Hematopoietic multipotent progenitor cell treated with erythropoietin and hydrocortisone succinate and interleukin-3 and kit ligand, for 6 days (in vitro differentiated cells): ENCODE data around the gene RAPGEF5.

Experiments used
- DNase-seq: peaks from one replicate; pipeline ENCODE4 v3.0.0-alpha.2; 2015

Gene RAPGEF5

DNA sequence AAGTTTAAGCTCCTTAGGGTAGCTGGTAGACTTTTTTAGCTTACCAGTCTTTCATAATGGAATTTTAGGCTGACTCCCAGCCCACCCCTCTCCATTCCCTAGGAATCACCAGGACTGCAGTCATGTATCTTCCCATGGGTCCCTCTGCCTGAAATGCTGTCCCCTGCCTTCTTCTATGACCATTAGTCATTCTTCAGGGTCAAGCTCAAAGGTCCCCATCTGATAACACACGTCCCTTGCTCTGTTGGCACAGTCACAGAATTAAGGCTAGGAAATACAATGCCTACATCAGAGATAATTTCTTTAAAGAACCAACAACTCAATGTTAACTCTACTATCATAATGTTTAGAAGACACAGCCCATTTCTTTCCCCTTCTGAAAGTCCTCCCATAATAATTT lies 140.6 kb downstream of the RAPGEF5 start:
- DNase-seq, result no peak

DNA sequence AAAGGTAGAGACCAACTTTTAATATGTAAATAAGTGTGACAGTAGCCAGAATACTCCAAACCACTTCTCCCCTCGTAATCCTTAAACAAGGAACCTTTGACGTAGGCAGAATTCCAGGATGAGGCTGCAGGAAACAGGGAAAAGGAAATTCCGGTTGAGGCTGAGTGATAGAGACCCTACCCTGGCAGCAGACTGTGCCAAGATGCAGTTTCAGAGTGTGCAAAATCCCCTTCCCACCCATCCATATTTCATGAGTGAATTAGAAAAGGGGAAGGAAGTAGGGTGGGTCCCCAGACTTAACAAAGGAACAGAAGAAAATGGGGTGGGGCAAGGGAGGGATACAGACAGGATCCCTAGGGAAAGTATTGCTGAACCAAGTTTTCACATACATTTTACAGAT lies 143.0 kb downstream of the RAPGEF5 start:
- DNase-seq, result no peak

DNA sequence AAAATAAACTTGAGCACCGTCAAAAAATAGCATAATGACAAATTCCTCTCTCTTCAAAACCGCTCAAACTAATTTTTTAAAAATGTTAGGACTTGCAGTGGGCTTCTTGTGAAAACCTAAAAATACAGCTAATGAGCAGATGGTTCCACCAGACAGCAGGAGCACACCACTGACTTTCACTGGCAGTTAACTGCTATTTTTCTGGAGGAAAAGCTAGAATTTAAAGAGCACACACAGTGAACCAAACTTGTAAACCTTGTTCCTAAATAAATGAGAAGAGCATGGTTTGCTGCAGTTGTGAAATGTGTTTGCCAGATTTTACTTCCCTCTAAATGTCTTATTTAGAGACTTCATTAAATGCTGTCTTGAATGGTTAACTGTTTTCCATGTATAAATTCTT lies 143.9 kb downstream of the RAPGEF5 start:
- DNase-seq, result no peak

DNA sequence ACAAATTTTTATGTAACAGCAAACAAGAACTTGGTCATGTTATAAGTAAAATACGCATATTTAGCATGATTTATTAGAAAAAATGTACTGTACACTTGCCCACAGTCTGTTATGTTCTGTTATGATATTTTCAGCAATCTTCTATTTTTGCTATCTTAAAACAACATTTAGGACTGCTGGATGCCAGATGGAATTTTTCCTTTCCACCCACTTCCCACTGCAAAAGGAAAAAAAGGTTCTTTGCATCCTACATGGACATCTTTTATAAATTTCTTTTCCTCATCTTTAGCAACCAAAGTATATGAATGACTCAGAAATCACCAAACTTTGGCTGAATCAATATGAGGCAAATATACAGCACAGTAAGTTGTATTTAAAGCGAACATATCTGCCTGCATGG lies 146.0 kb downstream of the RAPGEF5 start:
- DNase-seq, result no peak

DNA sequence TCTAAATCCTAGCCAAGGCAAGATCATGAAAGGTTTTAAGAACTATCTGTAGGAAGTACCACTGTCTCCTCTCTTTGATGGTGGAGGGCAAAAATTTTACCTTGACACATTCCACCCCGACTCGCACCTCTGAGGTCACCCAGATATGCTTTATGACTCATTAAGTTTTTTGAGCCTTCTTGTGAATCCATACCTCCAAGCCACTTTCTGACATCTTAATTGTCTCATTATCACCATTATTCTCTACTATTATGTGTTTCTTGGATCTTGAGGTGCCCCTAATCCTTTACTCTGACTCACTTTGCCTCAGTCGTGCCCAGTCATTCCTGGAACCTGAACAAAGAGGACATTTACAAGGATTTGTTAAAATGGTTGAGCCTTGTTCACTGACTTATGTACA lies 146.6 kb downstream of the RAPGEF5 start:
- no peak for DNase-seq

DNA sequence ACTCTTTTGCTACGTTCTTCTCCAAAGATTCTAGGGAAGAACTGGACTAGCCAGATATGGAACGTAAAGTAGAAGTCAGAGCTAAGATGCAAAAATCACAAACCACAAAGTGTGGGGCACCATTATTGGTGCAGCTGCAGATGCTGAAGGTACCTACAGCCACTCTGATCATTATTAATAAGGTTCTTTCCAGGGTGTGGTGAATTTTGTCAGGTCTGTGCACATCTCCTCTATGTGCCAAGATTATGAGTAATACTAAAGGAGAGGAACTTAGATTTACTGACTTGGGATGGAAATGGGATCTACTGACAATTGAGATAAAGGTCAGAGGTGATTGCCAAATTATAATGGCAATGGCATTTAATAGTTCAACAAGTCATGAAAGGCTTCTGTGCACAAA lies 148.2 kb downstream of the RAPGEF5 start:
- no peak for DNase-seq

DNA sequence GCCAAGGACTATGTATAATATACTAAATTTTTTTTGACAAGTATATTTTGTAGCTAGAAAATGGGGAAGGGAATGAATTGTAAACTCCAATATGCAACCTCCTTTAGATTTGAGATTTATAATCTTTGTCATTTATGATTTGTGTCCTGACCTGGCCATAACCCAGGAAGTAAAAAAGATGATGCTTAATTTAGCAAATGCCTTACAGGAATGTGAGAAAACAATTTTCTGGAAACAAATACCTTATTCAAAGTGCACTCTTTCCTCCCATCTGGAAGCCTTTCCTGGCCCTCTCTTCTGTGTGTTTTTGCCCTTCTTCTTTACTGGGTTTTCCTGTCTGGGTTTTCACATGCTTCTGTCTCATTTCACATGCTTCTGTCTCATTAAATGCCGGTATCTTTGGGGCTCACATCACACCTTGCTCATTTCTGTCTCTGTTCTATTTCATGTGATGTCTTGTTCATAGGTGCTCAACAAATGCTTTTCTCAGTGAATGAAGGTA lies 149.2 kb downstream of the RAPGEF5 start:
- no peak for DNase-seq

DNA sequence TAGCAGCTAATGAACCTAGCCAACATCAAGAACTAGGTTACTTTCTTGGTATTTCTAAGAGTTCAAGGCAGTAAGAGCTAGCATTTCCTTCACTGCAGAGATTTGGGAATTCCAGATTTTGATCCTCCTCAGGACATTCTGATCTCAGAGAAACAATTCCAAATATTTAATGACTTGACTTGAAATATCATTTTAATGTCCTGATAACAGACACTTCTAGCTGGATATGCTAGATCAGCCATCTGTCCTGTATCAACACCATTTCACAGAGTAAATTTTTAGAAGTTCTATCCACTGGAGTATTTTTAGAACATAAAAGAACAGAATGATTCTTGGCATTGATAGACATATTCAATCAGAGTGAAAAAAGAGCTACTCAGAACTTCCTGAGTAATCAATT lies 151.3 kb downstream of the RAPGEF5 start:
- DNase-seq, result no peak

DNA sequence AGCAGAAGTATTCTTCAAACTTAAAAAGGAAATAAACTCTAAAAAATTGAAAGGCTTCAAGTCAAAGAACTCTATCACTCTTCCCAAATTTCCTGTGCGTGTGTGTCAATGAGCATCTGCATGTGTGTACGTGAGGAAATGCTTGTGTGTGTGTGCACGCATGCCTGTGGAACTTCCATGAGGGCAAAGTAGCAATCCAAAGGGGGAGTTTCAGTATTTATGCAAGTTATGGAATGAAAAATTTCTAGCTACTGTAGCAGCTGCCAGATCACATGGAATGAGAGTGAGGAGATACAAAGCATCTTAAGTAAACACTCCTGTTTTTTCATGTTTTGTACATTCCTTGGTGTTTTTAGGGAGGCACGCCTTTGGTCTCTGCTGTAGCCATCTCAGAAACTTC lies 152.6 kb downstream of the RAPGEF5 start:
- no peak for DNase-seq

DNA sequence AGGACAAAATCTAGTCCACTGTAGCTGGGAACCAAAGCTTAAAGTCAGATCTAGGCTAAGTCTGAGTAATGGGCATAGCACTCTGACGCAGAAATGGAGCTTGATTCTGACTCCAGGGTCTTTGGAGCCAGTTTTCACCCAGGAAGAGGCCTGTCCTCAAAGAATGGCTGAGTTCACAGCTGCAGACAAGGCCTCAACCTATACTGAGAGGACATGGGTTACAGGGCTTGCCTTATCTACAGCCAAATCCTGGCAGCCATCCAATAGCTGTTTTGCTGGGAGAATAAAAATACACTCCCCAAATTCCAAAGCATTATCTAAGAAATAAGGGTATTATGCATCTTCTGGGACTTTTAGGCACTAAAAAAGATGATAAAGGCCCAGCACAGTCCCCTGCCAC lies 154.8 kb downstream of the RAPGEF5 start:
- peak; percentile 42 for DNase-seq

DNA sequence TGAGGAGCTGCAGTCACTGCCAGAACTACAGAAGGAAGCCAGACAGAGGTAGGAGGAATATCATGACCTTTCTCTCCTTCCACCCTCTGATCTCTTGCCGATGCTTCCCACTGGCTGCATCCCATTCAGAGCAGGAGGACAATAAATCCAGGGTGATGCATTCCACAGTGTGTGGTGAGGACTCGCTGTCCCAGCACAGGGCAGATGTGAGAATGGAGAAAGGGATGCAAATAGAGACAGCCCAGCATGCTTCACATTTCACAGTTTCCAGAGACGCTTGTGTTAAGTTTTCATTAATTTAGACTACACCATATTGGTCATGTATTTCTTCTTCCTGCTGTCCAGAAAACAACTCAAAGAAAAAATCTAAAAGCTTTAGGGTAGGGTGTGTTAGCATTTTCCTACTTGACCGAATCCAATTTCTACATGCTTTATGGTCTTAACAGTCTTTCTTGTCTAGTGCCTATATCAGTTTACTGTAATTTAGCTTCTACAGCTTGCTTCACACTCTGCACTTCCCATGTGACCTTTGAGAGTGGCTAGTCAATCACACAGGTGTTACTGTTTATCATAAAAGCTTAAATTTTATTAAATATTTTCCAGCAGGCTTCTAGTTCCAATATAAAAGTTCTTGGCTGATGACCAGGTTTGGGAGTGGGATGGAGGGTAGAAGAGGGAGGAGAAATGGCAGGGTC lies 155.6 kb downstream of the RAPGEF5 start:
- DNase-seq, result no peak

DNA sequence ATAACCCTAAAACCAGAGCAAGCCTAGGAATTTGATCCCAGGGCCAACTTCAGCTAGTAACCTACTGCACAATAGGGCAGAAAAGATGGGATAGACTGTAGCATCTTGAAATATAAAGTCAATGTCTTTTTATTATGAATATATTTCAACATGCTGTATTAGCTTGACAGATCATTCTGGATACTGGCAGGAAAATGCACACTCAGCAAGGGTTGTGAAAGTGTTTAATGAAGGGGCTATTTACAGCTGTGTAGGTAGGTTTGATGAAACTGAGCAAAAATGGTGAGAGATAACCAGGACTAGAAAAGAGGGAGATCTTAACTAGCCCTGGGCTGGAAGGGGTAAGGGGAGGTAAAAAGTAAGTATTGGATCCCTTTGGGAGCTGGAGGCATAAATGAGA lies 156.2 kb downstream of the RAPGEF5 start:
- no peak for DNase-seq

DNA sequence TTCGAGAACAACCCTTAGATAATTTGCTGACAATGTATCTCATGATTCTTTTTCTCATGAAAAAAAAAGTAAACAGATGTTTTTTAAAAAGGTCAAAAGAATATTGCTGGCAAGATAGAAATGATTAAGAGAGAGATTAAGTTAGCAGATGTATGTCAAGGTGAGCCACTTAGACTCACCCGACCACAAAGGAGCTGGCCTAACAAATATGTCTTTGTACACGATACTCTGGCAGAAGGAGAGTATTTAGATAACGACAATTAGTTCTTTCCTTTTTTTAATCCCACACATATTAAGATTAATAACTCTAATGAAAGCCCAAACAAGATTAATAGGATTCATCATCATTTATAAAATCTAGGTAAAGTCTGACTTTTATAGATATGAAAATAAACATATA lies 156.7 kb downstream of the RAPGEF5 start:
- no peak for DNase-seq

DNA sequence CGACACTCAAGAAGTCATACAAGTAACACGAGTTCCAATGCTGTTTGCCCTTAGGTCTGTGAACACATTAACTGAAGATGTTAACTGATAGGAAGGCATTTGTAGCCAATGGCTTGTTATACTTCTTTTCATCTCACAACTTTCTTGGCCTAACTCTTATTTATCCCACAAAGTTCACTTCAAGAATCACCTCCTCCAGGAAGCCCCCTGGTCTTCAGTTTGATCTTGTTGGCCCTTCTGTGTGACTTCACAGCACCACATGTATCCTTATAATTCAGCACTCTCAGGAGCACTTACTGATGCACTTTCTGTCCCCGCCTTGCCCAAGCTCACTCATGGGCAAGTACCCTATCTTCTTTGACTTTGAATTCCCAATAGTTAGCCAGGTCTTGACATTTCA lies 159.6 kb downstream of the RAPGEF5 start:
- no peak for DNase-seq

DNA sequence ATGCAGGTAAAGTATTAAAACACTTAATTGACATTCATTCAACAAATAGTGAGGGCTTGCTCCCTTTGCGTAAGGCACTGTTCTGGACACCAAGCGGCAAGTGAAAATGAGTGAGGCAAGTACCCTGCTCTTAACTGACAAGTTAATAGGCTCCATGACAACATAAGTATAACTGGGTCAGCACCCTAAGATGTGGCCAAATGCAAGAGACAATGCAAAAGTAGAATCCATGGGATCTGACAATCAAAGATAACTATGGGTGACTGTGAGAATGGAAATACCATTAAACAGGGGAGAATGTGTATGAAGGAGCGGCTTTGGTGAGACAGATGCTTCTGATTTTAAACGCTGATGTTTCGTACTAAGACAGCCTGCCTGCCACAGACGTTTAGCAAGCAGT lies 160.5 kb downstream of the RAPGEF5 start:
- DNase-seq, result no peak

DNA sequence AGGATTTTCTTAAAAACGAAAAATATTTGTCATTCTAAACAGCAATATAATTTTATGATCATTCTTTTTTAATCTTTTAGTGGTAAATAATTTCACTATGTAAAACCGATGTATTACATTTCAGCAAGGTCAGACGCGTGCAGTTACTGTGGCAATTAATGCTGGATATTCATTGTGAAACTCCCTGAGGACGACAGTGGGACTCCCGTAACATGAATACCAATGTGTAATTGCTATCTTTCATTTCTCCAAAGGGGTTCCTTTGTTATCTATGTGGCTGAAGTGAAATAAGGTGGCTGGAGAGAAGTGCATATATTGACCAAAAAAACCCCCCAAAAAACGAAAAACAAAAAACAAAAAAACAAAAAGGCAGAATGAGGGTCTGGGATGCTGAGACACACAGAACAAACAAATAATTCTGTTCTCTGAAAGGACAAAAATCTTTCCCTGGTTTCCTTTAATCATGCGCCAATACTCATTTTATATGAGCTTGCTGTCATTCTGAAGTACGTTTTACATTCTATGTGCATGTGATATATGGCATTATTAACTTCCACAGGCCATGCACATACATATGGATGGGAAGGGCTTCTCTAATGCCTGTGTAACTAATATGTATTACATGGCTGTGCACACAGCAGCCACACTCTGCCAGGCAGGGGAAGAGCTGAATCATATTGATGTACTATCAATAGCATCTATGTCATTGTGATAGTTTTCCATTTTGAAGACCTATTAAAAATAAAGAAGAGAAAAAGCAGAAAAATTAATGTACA lies 161.4 kb downstream of the RAPGEF5 start:
- DNase-seq, result no peak

DNA sequence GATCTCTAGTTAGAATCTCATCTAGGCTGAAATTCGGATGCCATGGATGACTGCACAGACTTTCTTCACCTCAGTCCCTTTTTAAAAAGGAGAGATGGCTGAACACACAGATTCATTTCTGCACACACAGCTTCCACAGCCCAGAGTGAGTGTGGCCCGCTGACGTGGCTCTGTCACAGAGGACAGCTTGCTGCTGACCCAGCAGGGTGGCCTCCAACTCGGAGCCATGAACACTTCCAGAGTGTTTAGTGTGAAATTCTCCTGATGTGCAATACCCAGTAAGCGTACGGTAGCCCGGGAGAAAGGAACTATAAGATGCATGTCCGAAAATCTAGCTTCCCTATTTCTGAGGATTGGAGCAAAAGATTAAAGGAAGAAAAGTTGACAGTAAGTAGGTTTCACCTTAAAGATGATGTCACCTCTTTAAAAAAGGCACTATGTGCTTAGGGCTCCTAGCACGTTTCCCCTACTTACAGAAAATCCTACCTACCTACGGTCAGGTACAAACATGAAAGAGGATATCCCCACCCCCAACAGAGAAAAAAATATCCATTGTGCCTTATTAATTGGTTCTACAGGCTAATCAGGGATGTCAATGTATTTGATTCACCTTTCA lies 162.2 kb downstream of the RAPGEF5 start:
- no peak for DNase-seq

DNA sequence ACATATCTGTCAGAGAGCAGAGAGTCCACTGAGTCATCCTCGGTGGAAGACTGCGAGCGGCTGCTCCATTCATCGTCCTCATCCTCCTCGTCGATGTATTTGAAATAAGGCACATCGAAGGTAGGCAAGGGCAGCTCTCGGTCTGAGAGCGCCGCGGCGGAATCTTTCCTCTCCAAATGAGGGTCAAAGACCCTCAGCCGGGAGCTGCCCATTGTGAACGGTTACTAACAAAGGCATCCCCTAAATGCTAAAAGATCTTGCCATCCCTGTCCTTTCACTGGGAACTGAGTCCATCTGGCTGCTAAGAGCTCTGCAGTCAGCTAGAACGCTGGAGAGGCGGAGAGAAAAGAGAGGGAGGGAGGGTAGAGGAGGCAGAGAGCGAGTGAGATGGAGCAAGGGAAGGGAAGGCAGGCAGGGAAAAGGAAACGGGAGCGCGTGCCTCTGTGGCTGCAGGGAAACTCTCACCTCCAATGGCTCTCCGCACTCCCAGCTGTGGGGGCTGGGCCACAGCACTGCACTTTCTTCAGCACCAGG lies 163.4 kb downstream of the RAPGEF5 start:
- no peak for DNase-seq

DNA sequence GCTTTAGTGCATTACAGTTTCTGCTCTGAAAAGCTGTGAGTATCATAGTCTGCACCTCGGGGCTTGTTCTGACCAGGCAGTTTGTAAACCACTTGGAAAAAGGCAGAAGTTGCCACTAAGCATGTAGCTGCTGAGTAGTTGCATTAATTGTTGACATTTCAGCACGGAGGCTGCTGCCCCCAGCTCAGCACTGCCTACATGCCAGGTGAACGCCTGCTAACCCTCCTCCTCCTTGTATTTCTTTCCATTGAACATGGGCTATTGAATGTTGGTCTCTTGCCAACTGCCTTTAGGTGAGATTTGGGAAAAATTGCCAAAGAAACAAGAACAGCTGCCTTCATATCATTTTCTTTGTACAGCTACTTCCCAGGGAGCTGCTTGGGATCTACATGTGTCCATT lies 164.2 kb downstream of the RAPGEF5 start:
- DNase-seq, result no peak

DNA sequence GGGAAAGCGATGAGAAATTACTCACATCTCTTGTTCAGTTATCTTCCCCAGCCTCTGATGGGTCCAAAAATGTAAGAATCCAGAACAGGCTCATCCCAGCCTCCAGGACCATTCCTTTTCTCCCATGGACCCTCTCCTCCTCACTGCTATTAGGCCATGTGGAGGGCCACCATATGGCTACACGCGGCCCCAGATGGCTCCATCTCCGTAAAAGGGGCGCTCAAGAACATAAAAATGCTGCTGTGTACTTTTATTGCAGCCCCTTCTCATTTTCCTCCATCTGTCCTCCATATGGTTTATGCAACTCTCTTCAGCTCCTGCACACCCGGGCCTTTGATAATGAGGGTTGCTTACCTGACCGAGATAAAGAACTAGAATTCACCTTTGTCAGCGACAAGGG lies 166.2 kb downstream of the RAPGEF5 start:
- DNase-seq, result no peak

DNA sequence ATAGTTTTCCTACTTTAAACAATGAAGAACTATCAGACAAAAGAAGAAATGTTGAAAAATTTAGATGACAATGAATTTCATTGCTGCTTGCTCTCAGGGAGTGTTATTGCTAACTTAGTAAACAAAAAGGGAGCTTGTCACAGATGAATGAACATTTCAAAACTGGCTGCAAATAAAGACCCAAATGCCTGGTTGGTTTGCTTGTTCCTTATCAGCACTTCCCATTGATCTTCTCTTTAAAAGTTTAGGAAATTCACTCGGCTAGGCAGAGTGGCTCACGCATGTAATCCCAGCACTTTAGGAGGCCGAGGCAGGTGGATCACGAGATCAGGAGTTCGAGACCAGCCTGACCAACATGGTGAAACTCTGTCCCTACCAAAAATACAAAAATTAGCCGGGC lies 167.2 kb downstream of the RAPGEF5 start:
- no peak for DNase-seq

DNA sequence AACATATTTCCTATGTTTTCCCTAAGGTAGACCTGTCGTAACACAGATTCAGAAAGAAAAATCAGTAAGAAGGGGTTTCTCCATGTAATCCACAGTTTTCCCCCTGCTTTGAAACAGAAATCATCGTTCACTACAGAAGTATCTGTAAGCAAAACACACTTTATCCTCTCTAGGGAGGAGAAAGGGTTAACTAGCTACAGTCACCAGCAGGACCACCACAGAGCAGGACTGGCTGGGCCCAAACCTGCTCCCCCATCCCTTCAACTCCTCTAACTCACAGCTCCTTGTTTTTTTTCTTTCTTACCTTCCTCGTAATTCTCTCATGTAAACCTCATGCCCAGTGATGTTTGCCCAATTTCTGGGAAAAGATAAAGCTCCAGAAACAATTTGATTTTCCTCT lies 167.7 kb downstream of the RAPGEF5 start:
- no peak for DNase-seq

DNA sequence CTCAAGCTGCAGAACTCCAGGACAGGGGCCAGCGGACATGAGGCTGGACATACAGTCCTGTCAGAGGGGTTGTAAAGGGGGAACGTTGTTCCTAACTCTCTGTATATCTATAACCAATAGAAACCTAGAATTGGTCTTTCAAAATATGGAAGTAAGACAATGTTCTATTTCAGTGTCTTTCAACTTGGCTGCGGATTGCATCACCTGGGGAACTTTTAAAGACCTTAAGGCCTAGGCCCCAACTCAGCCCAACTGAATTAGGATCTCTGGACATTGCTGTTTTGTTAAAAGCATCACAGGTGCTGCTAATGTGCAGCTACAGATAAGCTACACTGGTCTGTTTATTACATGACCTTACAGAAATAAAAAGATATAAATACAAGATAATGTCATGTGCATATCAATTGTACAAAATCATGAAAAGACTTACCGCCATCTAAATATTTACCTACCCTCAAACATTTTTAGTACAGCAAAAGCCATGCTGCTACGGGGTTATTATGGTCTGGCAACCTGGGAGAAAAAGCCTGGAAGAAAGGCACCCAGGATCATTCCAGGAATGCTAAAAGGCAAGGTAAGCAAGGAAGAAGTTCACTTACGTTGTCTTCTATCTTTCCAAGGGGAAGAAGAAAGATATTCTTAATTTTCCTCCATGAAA lies 169.1 kb downstream of the RAPGEF5 start:
- no peak for DNase-seq
